ENCODE results near the gene CYTH3. TPM values are rescaled to one million over a fixed set of nuclear protein-coding genes. Genes with fewer than 3 reads are reported as not detected.

Gene CYTH3
- total and polyA plus RNA-seq, 2 experiments from 2014 or later = 34.2 to 47.1 TPM

- no peak overlapping the region for H3K9ac ChIP-seq
- peaks cover 97% of the 10 kb centered on the region for H3K79me2 ChIP-seq (ENCODE audit: insufficient read depth)
- peak; percentile 35 for DNase-seq
- H3K4me3 ChIP-seq = no peak overlapping the region
- no peak overlapping the region for H2AFZ ChIP-seq
- no peaks in the 10 kb centered on the region for H3K27me3 ChIP-seq (replicated peaks; ENCODE audit: insufficient read depth)
- H3K27ac ChIP-seq = peak overlapping the region; percentile 33; the same call in 1 of the 2 replicates
- in situ Hi-C loops (cut with MboI) = no loop called here
- H3K9me3 ChIP-seq (ENCODE audit: low read depth) = no peaks in the 10 kb centered on the region
- H4K20me1 ChIP-seq (ENCODE audit: insufficient read depth) = no peaks in the 10 kb centered on the region
- peak overlapping the region; percentile 4 for H3K4me2 ChIP-seq (ENCODE audit: unreplicated experiment)
- H3F3A ChIP-seq (ENCODE audit: insufficient read depth) = peaks cover 60% of the 10 kb centered on the region
- H3K4me1 ChIP-seq (ENCODE audit: insufficient read depth) = peaks cover 45% of the 10 kb centered on the region
- no peaks in the 10 kb centered on the region for H3K9me2 ChIP-seq (ENCODE audit: insufficient read depth)
- H3K36me3 ChIP-seq (ENCODE audit: low read depth) = no peaks in the 10 kb centered on the region
- 60% methylated on average over 9 of the region's 9 CpGs for WGBS, 2 experiments (ENCODE audit: low coverage in 1 of 2, low lambda C conversion rate in 2 of 2, missing lambda C conversion rate in 2 of 2)
- TF ChIP-seq EZH2 (IDR thresholded peaks at IDR 0.05; ENCODE audit: insufficient read depth, poor library complexity, severe bottlenecking) = no peak
- no peak for TF ChIP-seq EZH2phosphoT487 (IDR thresholded peaks at IDR 0.05; ENCODE audit: insufficient read depth, low read depth)
These were observed 50.8 kb downstream of the CYTH3 start for GRCh38 chr7:6221340-6222319.

- no peak for DNase-seq
- Histone ChIP-seq H3K36me3 (ENCODE audit: low read depth) (no peaks in the 10 kb centered on the region), H3K79me2 (ENCODE audit: insufficient read depth) (peaks cover 98% of the 10 kb centered on the region), H3K9ac (no peak overlapping the region), H3F3A (ENCODE audit: insufficient read depth) (peaks cover 40% of the 10 kb centered on the region), H3K4me2 (ENCODE audit: unreplicated experiment) (no peak overlapping the region), H3K4me1 (ENCODE audit: insufficient read depth) (peaks cover 29% of the 10 kb centered on the region), H3K27me3 (replicated peaks; ENCODE audit: insufficient read depth) (no peaks in the 10 kb centered on the region), H3K4me3 (no peak overlapping the region), H3K9me3 (ENCODE audit: low read depth) (no peaks in the 10 kb centered on the region), H3K27ac (no peak overlapping the region), H2AFZ (no peak overlapping the region), H3K9me2 (ENCODE audit: insufficient read depth) (no peaks in the 10 kb centered on the region), H4K20me1 (ENCODE audit: insufficient read depth) (peaks cover 10% of the 10 kb centered on the region; the same call in 1 of the 2 replicates)
- no peak for TF ChIP-seq EZH2 (IDR thresholded peaks at IDR 0.05; ENCODE audit: insufficient read depth, poor library complexity, severe bottlenecking)
- no peak for TF ChIP-seq EZH2phosphoT487 (IDR thresholded peaks at IDR 0.05; ENCODE audit: insufficient read depth, low read depth)
- 97 to 98% methylated on average over 3 of the region's 3 CpGs for WGBS, 2 experiments (ENCODE audit: low coverage in 1 of 2, low lambda C conversion rate in 2 of 2, missing lambda C conversion rate in 2 of 2)
- in situ Hi-C loops (cut with MboI) = no loop called here
These were observed 54.1 kb downstream of the CYTH3 start for GRCh38 chr7:6218329-6218728.

DNA sequence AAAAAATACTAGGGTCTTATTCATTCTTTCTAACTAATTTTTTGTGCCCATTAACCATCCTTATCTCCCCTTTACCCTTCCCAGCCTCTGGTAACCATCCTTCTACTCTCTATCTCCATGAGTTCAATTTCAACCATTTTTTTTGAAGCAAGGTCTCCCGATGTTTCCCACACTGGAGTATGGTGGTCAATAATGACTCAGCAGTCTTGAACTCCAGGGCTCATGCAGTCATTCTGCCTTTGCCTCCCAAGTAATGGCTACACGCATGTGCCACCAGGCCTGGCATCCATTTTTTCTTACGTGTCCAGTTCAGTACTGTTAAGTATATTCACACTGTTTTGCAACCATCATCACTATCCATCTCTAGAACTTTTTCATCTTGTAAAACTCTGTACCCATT, 60.4 kb downstream of the CYTH3 start:
- Histone ChIP-seq H3K9ac (no peak overlapping the region), H2AFZ (no peak overlapping the region), H3K4me2 (ENCODE audit: unreplicated experiment) (no peak overlapping the region), H3K27ac (no peak overlapping the region), H3K4me1 (ENCODE audit: insufficient read depth) (peaks cover 8% of the 10 kb centered on the region), H3K4me3 (no peak overlapping the region), H3K79me2 (ENCODE audit: insufficient read depth) (peaks cover 100% of the 10 kb centered on the region), H3K27me3 (replicated peaks; ENCODE audit: insufficient read depth) (no peaks in the 10 kb centered on the region), H3F3A (ENCODE audit: insufficient read depth) (peaks cover under 1% of the 10 kb centered on the region), H3K9me3 (ENCODE audit: low read depth) (no peaks in the 10 kb centered on the region), H3K36me3 (ENCODE audit: low read depth) (no peaks in the 10 kb centered on the region), H3K9me2 (ENCODE audit: insufficient read depth) (no peaks in the 10 kb centered on the region), H4K20me1 (ENCODE audit: insufficient read depth) (peaks cover 19% of the 10 kb centered on the region)
- in situ Hi-C loops (cut with MboI) = no loop called here
- no peak for TF ChIP-seq EZH2phosphoT487 (IDR thresholded peaks at IDR 0.05; ENCODE audit: insufficient read depth, low read depth)
- WGBS, 2 experiments (ENCODE audit: low coverage in 1 of 2, low lambda C conversion rate in 2 of 2, missing lambda C conversion rate in 2 of 2) = 98% methylated on average over 3 of the region's 3 CpGs
- no peak for DNase-seq

- H2AFZ ChIP-seq = no peak overlapping the region
- 90 to 92% methylated on average over 7 of the region's 7 CpGs for WGBS, 2 experiments (ENCODE audit: low coverage in 1 of 2, low lambda C conversion rate in 2 of 2, missing lambda C conversion rate in 2 of 2)
These were observed 61.6 kb downstream of the CYTH3 start for GRCh38 chr7:6210621-6211372.

More at GRCh38 chr7:6210621-6211372, 61.6 kb downstream of the CYTH3 start:
- no peaks in the 10 kb centered on the region for H3K9me2 ChIP-seq (ENCODE audit: insufficient read depth)
- TF ChIP-seq EZH2 (IDR thresholded peaks at IDR 0.05; ENCODE audit: insufficient read depth, poor library complexity, severe bottlenecking) = no peak
- TF ChIP-seq EZH2phosphoT487 (IDR thresholded peaks at IDR 0.05; ENCODE audit: insufficient read depth, low read depth) = no peak
- peaks cover 18% of the 10 kb centered on the region for H3K4me1 ChIP-seq (ENCODE audit: insufficient read depth)
- H4K20me1 ChIP-seq (ENCODE audit: insufficient read depth) = peaks cover 22% of the 10 kb centered on the region
- peaks cover 100% of the 10 kb centered on the region for H3K79me2 ChIP-seq (ENCODE audit: insufficient read depth)
- no peak overlapping the region for H3K4me2 ChIP-seq (ENCODE audit: unreplicated experiment)
- no peaks in the 10 kb centered on the region; the same call in 1 of the 2 replicates for H3F3A ChIP-seq (ENCODE audit: insufficient read depth)
- no peaks in the 10 kb centered on the region for H3K27me3 ChIP-seq (replicated peaks; ENCODE audit: insufficient read depth)
- in situ Hi-C loops (cut with MboI) = no loop called here
- no peak overlapping the region for H3K4me3 ChIP-seq
- no peak for DNase-seq
- no peaks in the 10 kb centered on the region for H3K9me3 ChIP-seq (ENCODE audit: low read depth)
- H3K36me3 ChIP-seq (ENCODE audit: low read depth) = no peaks in the 10 kb centered on the region
- H3K27ac ChIP-seq = no peak overlapping the region
- no peak overlapping the region for H3K9ac ChIP-seq

Measured in GM23248 (cell line).